ENCODE data around the gene FOXF1.

The FOXF1 gene

DNA sequence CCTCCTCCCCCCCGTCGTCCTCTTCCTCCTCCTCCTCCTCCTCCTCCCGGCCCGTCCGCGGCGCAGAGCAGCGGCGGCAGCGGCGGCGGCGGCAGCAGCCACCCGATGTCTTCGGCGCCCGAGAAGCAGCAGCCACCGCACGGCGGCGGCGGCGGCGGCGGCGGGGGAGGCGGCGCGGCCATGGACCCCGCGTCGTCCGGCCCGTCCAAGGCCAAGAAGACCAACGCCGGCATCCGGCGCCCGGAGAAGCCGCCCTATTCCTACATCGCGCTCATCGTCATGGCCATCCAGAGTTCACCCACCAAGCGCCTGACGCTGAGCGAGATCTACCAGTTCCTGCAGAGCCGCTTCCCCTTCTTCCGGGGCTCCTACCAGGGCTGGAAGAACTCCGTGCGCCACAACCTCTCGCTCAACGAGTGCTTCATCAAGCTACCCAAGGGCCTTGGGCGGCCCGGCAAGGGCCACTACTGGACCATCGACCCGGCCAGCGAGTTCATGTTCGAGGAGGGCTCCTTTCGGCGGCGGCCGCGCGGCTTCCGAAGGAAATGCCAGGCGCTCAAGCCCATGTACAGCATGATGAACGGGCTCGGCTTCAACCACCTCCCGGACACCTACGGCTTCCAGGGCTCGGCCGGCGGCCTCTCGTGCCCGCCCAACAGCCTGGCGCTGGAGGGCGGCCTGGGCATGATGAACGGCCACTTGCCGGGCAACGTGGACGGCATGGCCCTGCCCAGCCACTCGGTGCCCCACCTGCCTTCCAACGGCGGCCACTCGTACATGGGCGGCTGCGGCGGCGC lies at the start of gene FOXF1:
Gene FOXF1, plus strand, starts transcription at position 63 of the 797 bp plus-strand sequence. Its CDS starts 43 bp downstream, at position 106.
- DNase-seq (ENCODE audit: low spot score) = no peak

DNA sequence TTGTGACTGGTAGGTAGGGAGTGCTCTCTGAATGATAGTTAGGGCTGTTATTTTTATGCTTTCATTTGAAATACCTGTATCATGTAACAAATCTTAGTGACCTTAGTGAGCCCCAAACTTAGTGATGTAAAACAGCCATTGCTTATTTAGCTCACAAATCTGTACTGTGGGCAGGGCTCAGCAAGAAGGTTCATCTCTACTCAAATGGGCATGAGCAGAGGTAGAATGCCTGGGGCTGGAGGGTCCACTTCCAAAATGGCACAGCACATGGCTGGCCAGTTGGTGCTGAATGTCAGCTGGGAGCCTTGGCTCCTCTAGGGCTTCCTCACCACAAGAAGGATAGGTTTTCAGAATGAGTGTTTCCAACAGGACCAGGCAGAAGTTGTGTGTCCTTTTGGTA lies 49.3 kb upstream of the FOXF1 start:
- no peak for DNase-seq (ENCODE audit: low spot score)

DNA sequence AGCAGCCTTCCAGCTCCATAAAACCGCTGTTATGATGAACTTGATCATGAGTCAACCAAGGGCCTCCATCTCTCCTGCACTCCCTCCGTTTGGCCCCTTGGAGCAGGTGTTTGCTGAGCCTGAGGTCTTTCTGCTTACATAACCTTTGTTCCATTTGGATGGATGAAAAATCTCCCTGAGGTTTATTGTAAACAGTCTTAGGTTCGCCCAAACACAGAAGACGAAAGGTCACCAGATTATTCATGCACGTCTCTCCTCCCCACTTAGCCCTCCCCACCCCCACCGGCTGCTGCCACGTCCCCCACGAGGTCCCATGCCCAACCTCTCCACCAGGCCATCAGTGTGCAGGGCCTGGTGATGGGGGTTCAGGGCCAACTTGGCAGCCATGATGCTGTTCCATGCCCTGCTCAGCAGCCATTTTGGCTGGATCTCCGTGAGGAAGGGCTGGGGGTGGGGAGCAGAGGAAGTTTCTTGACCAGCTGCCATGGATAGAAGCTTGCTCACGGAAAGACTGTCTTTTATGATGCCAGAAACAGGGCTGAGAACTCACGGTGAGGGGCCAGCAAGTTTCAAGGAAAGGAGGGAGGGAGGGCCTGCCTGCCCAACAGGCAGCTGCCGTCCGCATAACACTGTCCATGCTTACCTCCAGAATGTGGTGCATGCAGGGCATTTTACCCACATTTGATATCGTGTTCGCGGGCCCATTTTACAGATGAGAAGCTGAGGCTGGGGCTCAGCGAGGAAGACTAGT lies 47.8 kb upstream of the FOXF1 start:
- DNase-seq (ENCODE audit: low spot score) = no peak

DNA sequence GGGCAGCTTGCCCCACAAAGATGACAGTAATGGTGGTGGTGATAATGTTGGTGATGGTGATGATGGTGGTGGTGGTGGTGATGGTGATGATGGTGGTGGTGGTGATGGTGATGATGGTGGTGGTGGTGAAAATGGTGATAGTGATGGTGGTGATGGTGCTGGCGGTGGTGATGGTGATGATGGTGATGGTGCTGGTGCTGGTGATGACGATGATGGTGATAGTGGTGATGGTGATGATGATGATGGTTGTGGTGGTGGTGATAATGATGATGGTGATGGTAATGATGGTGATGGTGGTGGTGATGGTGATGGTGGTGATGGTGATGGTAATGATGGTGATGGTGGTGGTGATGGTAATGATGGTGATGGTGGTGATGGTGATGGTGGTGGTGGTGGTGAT lies 46.3 kb upstream of the FOXF1 start:
- DNase-seq (ENCODE audit: low spot score) = no peak

DNA sequence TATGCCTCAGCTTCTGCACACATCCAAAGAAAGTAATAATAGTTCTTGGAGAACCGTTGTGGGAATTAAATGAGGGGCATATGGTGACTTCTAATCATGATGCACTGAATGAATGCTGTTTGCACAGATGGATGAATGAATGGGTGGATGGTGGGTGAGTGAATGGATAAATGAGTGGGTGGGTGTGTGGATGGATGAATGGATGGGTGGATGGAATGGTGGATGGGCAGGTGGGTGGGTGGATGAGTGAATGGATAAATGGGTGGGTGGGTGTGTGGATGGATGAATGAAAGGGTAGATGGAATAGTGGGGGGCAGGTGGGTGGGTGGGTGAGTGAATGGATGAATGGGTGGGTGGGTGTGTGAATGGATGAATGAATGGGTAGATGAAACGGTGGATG lies 44.9 kb upstream of the FOXF1 start:
- no peak for DNase-seq (ENCODE audit: low spot score)

DNA sequence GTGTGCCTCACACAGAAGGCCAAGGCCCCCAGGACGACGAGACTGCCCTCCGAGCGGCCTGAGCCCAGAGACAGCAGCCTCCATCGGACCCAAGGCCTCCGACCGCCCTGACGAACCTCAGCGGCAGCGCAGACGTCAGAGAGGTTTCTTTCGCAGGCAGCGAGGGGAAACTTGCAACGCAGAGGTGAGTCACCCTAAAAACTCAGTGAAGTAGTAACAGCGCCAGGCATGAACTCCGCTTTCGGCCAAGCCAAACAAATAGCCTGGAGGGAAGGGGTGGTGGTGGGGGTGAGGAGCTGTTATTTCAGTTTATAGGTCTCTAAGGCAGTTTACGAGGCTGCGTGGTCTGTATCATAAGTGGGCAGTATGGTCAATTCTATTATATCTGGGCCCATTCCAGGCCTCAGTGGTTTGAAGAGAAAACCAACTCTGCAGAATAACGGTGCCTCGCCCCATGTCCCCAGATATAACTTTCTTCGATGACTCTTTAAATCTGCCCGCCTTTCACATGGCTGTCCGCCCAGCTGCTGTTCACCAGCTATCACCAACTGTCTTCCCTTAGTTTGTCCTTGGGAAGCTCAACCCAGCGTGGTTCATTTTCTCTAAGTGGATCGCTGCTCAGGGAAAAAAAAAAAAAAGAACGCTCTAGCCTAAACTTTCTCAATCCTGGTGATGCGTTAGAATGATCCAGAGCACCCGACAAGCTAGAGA lies 43.5 kb upstream of the FOXF1 start:
- DNase-seq (ENCODE audit: low spot score) = no peak

DNA sequence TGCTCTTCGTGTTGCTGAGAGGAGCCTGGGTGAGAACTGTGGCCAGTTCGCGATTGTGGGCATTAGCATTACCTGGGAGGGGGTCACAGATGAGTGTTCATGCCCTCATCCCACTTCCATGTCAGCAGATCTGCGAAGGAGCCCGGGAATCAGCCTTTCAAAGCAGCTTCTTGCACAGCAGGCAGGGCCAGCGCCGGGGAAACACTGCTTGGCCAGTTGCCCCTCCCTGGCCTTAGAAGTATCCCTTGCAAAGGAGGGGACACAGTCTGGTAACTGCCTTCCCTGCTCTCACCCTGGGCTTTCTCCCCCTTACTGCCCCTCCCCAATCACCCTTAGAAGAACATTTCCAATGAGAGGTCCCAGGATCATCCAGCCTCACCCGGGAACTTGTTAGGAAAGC lies 42.8 kb upstream of the FOXF1 start:
- DNase-seq (ENCODE audit: low spot score) = no peak

DNA sequence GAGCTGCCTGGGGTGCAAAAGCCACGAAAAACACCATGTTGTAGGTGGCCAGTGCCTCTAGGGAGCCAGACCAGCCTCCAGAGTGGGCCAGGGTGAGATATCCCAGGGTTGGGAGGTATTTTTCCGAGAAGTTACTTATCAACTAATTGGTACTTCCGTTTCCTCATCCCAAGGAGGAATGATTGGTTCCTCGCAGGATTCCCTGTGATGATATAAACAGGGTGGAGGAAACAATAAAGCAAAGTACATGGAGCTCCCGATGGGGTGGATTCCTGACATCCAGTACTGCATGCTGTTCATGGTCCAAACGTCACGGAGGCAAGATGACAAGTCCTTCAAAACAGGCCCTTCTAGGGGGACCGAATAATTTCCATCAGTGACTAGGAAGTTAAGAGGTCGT lies 39.4 kb upstream of the FOXF1 start:
- no peak for DNase-seq (ENCODE audit: low spot score)

DNA sequence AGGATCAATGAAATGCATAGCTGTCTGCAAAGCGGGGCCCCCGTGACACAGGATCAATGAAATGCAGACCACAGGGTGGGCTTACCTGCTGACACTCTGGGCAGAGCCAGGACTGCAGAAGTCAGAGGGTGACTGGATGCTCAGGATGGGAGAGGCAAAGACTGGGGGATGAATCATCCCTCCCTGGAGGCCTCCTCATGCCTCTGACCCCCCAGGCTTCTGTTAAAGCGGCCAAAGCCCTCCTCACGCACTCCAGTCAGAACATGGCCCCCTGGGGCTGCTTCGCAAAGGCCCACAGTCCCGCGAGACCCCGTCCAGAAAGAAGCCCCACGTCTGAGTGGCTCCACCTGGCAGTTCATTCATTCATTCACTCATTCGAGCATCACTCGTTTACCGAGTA lies 38.4 kb upstream of the FOXF1 start:
- DNase-seq (ENCODE audit: low spot score) = no peak

DNA sequence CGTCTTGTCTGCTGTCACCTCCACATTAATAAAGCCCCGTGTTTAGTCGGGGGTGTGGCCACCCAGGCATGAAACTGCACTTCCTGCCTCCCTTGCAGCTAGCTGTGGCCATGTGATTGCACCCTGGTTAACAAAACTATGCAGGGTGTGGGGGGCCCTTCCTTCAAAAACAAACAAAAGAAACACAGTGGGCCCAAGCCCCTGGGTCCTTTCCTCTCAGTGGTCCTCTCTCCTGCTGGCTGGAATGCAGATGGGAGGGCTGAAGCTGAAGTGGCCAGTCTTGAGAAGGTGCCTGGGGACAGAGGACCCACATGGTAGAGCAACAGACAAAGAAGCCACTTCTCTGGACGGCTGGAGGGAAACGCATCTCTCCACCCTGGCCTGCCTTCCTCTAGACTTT lies 38.0 kb upstream of the FOXF1 start:
- DNase-seq (ENCODE audit: low spot score) = no peak

DNA sequence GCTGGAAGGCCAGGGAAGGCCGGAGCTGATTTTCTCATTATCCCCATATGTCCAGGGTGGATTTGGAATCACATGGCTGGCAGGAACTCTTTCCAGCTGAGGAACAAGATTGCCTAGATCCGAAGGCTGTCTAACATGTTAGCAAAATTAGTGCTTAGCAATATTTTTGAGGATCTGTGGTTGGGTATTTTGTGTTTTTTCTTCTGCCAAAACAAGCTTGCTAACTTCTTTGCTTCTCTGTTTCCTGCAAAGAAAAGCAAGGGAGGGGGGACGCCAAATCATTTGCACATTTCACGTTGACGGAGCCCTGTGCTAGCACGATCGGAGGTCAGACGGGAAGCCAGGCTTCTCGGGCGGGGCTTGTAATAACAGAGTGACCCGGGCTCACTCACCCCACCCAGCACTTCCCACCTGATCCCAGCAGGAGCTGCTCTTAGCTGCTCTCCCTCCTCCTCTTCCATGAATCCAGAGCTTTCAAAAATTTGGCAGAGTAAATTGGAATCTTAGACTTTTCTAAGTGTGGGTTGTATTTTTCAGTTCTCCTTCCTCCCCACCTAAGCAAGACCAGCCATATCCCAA lies 33.3 kb upstream of the FOXF1 start:
- DNase-seq (ENCODE audit: low spot score) = no peak

DNA sequence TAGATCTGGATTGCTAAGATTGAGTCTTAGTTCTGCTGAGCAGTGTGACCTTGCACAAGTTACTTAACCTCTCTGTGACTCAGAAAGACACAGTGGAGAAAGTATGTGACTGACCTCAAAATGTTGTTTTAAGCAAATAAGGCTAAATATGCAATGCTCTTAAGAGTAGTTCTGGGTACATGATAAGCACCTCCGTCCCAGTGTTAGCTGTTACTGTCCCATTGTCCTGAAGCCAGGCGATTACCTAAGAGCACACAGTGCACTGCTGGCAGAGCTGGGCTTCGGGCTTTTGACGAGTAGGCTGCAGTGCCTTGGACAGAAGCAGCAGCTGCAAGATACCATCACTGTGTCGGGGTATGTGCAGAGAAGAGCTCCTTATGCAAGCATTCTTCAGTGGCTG lies 32.7 kb upstream of the FOXF1 start:
- no peak for DNase-seq (ENCODE audit: low spot score)

DNA sequence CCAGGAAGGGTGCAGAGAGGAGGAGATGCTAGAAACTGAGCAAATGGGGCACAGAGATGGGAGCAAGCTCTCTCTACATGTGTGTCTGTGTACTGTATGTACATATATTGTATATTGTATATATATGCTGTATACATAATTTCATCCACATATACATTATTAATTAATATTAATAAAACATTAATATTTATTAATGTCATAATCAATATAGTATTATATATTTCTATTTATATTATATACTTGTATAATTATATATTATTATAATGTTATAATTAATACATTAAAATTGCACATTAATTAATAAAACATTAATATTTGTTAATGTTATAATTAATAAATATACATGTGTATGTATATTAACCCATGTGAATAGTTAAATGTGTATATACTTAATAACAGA lies 31.5 kb upstream of the FOXF1 start:
- DNase-seq (ENCODE audit: low spot score) = no peak

DNA sequence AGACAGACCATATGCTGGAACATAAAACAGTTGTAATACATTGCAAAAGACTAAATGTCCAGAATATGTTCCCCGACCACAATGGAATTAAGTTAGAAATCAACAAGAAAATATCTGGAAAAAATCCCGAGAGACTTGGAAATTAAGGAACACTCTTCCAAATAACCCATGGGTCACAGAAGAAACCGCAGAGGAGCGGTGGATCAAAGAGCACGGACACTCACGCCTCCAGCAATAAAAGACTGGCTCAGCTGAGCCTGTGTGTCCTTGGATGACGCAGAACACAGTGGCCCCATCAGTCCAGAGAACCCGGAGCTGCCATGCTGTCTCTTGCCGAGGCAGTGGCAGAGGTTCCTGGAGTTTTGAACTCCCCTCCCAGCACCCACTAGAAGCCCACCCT lies 30.9 kb upstream of the FOXF1 start:
- no peak for DNase-seq (ENCODE audit: low spot score)

DNA sequence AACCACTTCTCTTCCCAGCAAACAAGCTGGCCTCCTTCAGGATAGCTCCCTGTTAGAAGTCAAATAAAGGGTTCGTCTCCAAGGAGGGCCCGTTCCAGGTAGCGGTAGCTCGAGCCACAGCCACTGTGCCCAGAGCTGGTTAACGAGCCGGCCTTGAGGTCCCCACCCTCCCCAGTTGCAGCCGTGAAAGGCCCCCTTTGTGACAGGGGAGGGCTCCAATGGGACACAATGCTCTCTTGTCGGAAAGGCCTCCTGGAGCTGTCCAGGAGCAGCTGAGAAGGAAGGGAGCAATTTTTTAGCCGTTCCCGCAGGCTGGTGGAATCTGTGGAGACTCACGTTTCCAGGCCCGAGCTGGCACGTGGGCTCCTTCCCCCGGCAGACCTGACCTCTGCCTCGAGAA lies 29.9 kb upstream of the FOXF1 start:
- DNase-seq (ENCODE audit: low spot score) = no peak

DNA sequence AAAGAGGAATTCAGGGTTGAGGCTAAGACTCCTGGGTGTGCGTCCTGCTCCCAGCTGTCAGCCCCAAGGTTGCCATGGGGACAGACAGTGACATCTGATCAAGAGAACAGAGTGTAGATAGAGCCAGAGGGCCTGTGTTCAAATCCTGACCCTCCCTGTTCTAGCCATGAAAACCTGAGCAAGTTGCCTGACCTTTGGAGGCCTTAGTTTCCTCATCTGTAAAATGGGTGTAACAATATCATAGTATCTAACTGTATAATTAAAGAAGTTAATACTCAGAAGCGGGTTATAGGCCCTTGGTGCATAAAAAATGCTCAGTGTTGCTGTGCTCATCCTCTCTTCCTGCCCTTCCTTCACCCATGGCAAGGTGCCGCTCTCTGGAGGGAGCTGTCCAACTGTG lies 28.7 kb upstream of the FOXF1 start:
- no peak for DNase-seq (ENCODE audit: low spot score)

DNA sequence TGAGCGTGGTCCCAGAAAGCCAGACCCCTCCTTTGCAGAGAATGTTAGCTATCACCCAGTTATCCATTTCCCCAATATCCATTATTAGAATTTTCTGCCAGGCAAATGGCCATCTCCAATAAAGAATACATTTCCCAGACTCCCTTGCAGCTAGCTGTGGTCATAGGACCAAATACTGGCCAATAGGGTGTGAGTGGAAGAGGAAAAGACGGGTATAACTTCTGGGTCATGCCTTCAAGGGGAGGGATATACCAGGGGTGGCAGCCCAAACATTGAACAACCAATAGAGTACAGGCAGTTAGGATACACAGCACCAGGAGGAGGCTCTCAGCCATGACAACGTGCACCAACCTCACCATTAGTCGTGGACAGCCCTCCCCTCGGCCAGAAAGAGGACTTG lies 26.1 kb upstream of the FOXF1 start:
- DNase-seq (ENCODE audit: low spot score) = no peak

DNA sequence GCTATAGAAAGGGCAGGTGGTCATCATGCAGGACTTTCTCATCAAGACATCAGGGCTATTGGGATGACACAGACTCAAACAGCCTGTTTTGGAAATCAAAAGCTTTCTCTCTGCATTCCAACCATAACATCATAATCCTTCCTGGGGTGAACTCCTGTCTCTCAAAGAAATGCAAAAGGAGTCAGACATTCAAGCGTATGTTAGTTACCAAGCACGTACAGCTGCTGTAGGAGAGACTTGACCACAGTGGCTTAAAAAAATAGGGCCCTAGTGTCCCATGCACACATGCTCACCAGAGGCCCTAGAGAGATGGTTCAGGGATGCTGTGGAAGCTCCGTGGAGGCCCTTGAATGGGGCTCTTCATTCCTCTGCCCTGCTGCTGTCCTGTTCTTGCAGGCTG lies 24.6 kb upstream of the FOXF1 start:
- DNase-seq (ENCODE audit: low spot score) = no peak

DNA sequence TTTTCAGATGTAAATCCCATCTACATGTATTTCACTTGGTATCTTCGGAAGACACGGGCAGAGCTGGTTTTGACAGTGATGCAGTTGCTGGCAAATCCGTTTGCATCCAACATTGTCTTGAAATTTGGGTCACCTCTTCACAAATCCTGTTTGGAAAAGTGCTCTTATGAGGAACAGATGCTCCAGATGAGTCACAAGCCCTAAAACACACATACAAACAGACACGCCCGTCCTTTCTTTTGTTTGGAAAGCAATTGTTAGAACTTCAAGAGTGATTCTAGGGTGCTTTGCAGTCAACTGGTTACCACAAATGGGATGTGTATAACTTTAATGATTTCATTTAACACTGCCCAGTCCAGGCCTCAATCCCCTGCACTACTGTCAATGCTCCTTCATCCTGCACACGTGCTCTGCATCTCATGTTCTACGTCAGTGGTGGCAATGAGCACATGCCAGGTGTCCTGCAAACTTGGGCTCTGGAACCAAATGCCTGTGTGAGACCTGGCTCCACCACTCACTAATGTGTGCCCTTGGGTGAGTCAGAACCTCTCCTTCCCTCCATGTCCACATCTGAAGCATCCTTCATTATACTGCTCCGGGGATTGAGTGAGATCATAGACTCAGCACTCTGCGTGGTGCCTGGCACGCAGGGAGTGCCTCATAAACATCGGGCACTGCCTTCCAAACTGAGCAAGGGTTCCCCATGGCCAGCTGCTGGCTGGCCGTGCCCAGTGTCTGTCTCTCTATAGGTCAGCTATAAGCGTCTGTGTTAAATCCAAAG lies 19.3 kb upstream of the FOXF1 start:
- no peak for DNase-seq (ENCODE audit: low spot score)

DNA sequence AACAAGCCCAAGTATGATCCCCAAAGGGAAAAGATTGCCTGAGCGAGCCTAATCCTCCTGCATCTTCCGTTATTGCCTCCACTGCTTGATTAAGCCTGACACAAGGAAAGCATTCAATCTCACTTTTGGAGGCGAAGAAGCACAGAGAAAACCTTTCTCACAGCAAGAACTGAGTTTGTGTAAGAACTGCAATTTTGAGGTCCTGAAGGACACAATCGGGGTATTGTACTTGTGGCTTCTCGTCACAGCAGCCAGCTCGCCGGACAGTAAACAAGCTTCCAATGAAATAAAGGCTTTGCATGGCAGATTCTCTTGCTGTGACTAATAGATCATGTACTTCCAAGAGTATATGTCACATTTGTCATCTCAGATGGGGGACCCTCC lies 18.7 kb upstream of the FOXF1 start:
- no peak for DNase-seq (ENCODE audit: low spot score)

DNA sequence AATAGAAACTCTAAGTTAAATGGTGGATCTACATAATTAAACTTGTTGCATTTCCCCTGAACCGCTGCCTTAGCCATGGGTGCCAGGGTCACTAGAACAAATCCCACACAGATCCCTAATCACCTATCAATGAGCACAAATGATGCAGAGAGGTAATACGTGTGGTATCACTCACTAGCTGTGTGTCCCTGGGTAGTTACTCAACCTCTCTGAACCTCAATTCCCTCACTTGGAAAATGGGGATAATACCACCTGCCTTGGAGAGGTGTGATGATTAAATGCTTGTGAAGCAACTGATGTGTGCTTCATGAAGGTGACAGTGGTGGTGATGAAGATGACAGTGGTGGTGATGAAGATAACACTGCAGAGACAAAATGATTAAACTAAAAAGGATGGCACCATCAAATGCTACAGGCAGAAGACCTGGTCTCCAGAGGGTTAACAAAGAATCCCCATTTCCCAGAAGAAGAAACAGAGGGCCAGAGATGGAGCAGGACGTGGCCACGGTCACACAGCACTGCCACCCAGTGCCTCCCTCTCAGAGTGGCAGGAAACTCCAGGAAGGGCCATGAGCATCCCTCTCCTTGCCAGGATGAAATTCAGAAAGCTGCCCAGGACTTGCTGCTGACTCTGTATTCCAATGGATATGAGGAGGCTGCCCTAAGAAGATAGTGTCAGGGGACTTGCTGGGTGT lies 17.9 kb upstream of the FOXF1 start:
- DNase-seq (ENCODE audit: low spot score) = no peak

All from CD4-positive, alpha-beta T cell treated with Interleukin-2 at 100 ng/mL for 4 hours (primary cell).